ENCODE data around the gene PIK3CA.

PIK3CA gene

GRCh38 chr3:179189759-179190158 lies 41.6 kb downstream of the PIK3CA start:
- no peaks in the 10 kb centered on the region for H3K9me3 ChIP-seq (ENCODE audit: control insufficient read depth, low read length)
- no peaks in the 10 kb centered on the region for H3K36me3 ChIP-seq (ENCODE audit: control insufficient read depth, insufficient read depth, low read length)
- H3K27ac ChIP-seq, result no peak overlapping the region
- TF ChIP-seq, protein P1, sequence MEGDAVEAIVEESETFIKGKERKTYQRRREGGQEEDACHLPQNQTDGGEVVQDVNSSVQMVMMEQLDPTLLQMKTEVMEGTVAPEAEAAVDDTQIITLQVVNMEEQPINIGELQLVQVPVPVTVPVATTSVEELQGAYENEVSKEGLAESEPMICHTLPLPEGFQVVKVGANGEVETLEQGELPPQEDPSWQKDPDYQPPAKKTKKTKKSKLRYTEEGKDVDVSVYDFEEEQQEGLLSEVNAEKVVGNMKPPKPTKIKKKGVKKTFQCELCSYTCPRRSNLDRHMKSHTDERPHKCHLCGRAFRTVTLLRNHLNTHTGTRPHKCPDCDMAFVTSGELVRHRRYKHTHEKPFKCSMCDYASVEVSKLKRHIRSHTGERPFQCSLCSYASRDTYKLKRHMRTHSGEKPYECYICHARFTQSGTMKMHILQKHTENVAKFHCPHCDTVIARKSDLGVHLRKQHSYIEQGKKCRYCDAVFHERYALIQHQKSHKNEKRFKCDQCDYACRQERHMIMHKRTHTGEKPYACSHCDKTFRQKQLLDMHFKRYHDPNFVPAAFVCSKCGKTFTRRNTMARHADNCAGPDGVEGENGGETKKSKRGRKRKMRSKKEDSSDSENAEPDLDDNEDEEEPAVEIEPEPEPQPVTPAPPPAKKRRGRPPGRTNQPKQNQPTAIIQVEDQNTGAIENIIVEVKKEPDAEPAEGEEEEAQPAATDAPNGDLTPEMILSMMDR (IDR thresholded peaks at IDR 0.05), result no peak
- H3K9ac ChIP-seq, result no peak overlapping the region
- peaks cover 33% of the 10 kb centered on the region for H3K79me2 ChIP-seq
- no peak overlapping the region for H3K4me2 ChIP-seq (ENCODE audit: low read length)
- no peaks in the 10 kb centered on the region for H3K27me3 ChIP-seq (ENCODE audit: control insufficient read depth, insufficient read depth, low read length)
- peaks cover 9% of the 10 kb centered on the region for H3K4me1 ChIP-seq
- no peak overlapping the region for H2AFZ ChIP-seq
- H3K4me3 ChIP-seq (ENCODE audit: low read depth, low read length), result no peak overlapping the region

GRCh38 chr3:179190581-179190980 lies 42.4 kb downstream of the PIK3CA start:
- H3K4me1 ChIP-seq, result peaks cover 9% of the 10 kb centered on the region
- no peaks in the 10 kb centered on the region for H3K9me3 ChIP-seq (ENCODE audit: control insufficient read depth, low read length)
- H3K27me3 ChIP-seq (ENCODE audit: control insufficient read depth, insufficient read depth, low read length), result no peaks in the 10 kb centered on the region
- no peak overlapping the region for H3K27ac ChIP-seq
- TF ChIP-seq, protein P1 (IDR thresholded peaks at IDR 0.05), result no peak
- H3K36me3 ChIP-seq (ENCODE audit: control insufficient read depth, insufficient read depth, low read length), result no peaks in the 10 kb centered on the region
- H3K4me2 ChIP-seq (ENCODE audit: low read length), result no peak overlapping the region
- no peak overlapping the region for H3K4me3 ChIP-seq (ENCODE audit: low read depth, low read length)
- H3K79me2 ChIP-seq, result peaks cover 32% of the 10 kb centered on the region
- H2AFZ ChIP-seq, result no peak overlapping the region
- no peak overlapping the region for H3K9ac ChIP-seq

GRCh38 chr3:179192542-179192941 lies 44.4 kb downstream of the PIK3CA start:
- H3K9me3 ChIP-seq (ENCODE audit: control insufficient read depth, low read length), result no peaks in the 10 kb centered on the region
- H3K27me3 ChIP-seq (ENCODE audit: control insufficient read depth, insufficient read depth, low read length), result no peaks in the 10 kb centered on the region
- no peaks in the 10 kb centered on the region for H3K36me3 ChIP-seq (ENCODE audit: control insufficient read depth, insufficient read depth, low read length)
- H3K4me3 ChIP-seq (ENCODE audit: low read depth, low read length), result no peak overlapping the region
- TF ChIP-seq, protein P1 (IDR thresholded peaks at IDR 0.05), result no peak
- no peak overlapping the region for H3K4me2 ChIP-seq (ENCODE audit: low read length)
- H3K9ac ChIP-seq, result no peak overlapping the region
- no peak overlapping the region for H3K27ac ChIP-seq
- H3K79me2 ChIP-seq, result peaks cover 22% of the 10 kb centered on the region
- no peak overlapping the region for H2AFZ ChIP-seq
- peaks cover 13% of the 10 kb centered on the region for H3K4me1 ChIP-seq

DNA sequence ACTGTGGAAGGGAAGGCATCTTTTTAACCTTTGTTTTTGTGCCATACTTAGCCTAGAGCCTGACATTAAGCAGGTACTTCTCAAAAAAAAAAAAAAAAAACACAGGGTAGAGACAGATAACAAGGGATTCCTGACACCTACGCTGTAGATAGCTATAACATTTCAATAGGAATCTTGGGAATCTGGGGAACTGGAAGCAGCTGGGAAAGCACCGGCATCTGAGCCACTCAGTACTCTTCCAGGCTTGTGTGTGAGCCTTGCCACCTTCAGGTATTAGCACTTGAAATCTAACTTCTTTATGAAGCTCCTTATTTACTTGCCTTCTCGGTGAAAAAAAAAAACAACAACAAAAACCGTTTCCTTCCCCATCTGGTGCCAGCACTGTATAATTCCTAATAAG lies 46.8 kb downstream of the PIK3CA start:
- H3K36me3 ChIP-seq (ENCODE audit: control insufficient read depth, insufficient read depth, low read length), result no peaks in the 10 kb centered on the region
- no peak overlapping the region for H3K9ac ChIP-seq
- no peak overlapping the region for H2AFZ ChIP-seq
- no peak overlapping the region for H3K4me2 ChIP-seq (ENCODE audit: low read length)
- H3K4me3 ChIP-seq (ENCODE audit: low read depth, low read length), result no peak overlapping the region
- peaks cover 17% of the 10 kb centered on the region for H3K79me2 ChIP-seq
- TF ChIP-seq, protein P1 (IDR thresholded peaks at IDR 0.05), result no peak
- no peaks in the 10 kb centered on the region for H3K27me3 ChIP-seq (ENCODE audit: control insufficient read depth, insufficient read depth, low read length)
- peaks cover 6% of the 10 kb centered on the region for H3K4me1 ChIP-seq
- no peaks in the 10 kb centered on the region for H3K9me3 ChIP-seq (ENCODE audit: control insufficient read depth, low read length)
- no peak overlapping the region for H3K27ac ChIP-seq

DNA sequence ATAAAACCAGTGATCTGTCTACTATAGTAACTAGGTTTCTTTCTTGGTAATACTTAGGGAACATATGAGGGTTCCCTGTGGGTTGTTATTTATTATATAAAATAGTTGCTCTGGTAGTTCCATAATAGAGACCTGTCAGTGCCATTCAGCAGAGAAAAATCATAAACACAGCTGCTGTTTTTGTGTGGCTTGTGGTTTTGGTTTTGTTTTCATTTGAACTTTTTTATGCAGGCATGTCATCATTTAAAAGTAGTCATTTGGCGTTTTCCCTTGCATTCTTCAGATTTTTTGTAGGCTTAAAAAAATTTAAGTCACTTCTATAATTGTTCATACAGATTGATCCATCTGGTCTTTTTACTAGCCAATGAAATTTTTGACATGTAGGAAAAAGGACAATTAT lies 47.9 kb downstream of the PIK3CA start:
- no peaks in the 10 kb centered on the region for H3K27me3 ChIP-seq (ENCODE audit: control insufficient read depth, insufficient read depth, low read length)
- TF ChIP-seq, protein P1 (IDR thresholded peaks at IDR 0.05), result no peak
- H3K36me3 ChIP-seq (ENCODE audit: control insufficient read depth, insufficient read depth, low read length), result no peaks in the 10 kb centered on the region
- H3K79me2 ChIP-seq, result peaks cover 12% of the 10 kb centered on the region
- H3K9me3 ChIP-seq (ENCODE audit: control insufficient read depth, low read length), result no peaks in the 10 kb centered on the region
- no peak overlapping the region for H2AFZ ChIP-seq
- peaks cover 4% of the 10 kb centered on the region for H3K4me1 ChIP-seq
- H3K4me3 ChIP-seq (ENCODE audit: low read depth, low read length), result no peak overlapping the region
- H3K9ac ChIP-seq, result no peak overlapping the region
- H3K4me2 ChIP-seq (ENCODE audit: low read length), result no peak overlapping the region
- no peak overlapping the region for H3K27ac ChIP-seq
